ENCODE data around the gene C2CD3.

GRCh38 chr11:74116719-74117118 is 54.1 kb downstream of the C2CD3 start:
- TF ChIP-seq CTCF (IDR thresholded peaks at IDR 0.05 in 2 of 3, conservative IDR thresholded peaks at IDR 0.05 in 1 of 3; ENCODE audit: control insufficient read depth in 2 of 3, extremely low read depth in 1 of 3, insufficient read depth in 1 of 3, low read depth in 3 of 3, low read length in 3 of 3) (no peak), E2F8 (IDR thresholded peaks at IDR 0.05; ENCODE audit: low read depth, partially characterized antibody) (no peak), POLR2A (IDR thresholded peaks at IDR 0.05; ENCODE audit: low read depth, low read length) (no peak), EP300 (IDR thresholded peaks at IDR 0.05; ENCODE audit: borderline replicate concordance in 1 of 2, control insufficient read depth in 1 of 2, low read depth in 2 of 2, low read length in 2 of 2) (no peak), ATF3 (IDR thresholded peaks at IDR 0.05; ENCODE audit: borderline replicate concordance, extremely low read depth, low read depth, low read length) (no peak)
